SU-DHL-6 (cell line): Measurements from ENCODE around the gene CTNNAL1.

ENCODE experiments used
- CTCF ChIP-seq: fragments of 200-600 bp; sonication (generic); IDR thresholded peaks from one replicate; pipeline ENCODE4 v1.5.1; 2017; ENCODE audit warnings: antibody characterized with exemption, mild to moderate bottlenecking, low read length, moderate library complexity; ENCODE audit not compliant: insufficient read depth, poor library complexity, severe bottlenecking
- EZH2phosphoT487 ChIP-seq: fragments of 200-600 bp; sonication (generic), shearing (Covaris generic); conservative IDR thresholded peaks from 2 replicates; pipeline ENCODE4 v1.6.1; 2018; ENCODE audit warnings: mild to moderate bottlenecking, antibody characterized with exemption, low read length, moderate library complexity, mixed read lengths

GRCh38 chr9:109048822-109049221, 35.5 kb upstream of the CTNNAL1 start:
- TF ChIP-seq CTCF (no peak), EZH2phosphoT487 (no peak)
